Testis (tissue), 3 donors: ENCODE data around the gene SUFU. TPM values are rescaled to one million over a fixed set of nuclear protein-coding genes. Genes with fewer than 3 reads are reported as not detected.
A peak's percentile ranks its signal among the peaks of the same experiment; 100 is the strongest.

Experiments
- DNase-seq: peaks from one replicate; pipeline ENCODE4 v3.0.0-alpha.2; 2019
- H3K27ac ChIP-seq, 2 donors: fragments of 200-600 bp; sonication (generic); one replicate each; pipeline ENCODE4 v1.5.1; 2019
- H3K27me3 ChIP-seq: fragments of 200-600 bp; sonication (generic); one replicate; pipeline ENCODE4 v1.5.1; 2019
- H3K36me3 ChIP-seq: fragments of 200-600 bp; sonication (generic); one replicate; pipeline ENCODE4 v1.5.1; 2017; ENCODE audit warnings: low read depth; ENCODE audit errors: missing control alignments
- H3K4me1 ChIP-seq: fragments of 200-600 bp; sonication (generic); one replicate; pipeline ENCODE4 v1.5.1; 2019
- H3K4me3 ChIP-seq, 2 donors: fragments of 200-600 bp; sonication (generic); one replicate each; pipeline ENCODE4 v1.5.1; 2017 to 2019
- H3K9me3 ChIP-seq: fragments of 200-600 bp; sonication (generic); one replicate; pipeline ENCODE4 v1.5.1; 2017
- POLR2A ChIP-seq: fragments of 450-650 bp; IDR thresholded peaks from one replicate; pipeline ENCODE4 v1.6.1; 2017; ENCODE audit warnings: antibody characterized with exemption, mild to moderate bottlenecking, moderate library complexity
- WGBS, 2 donors: methylation state at CpG; one replicate each; pipeline ENCODE4 v1.1.5; 2018; 5-methylcytosine and 5-hydroxymethylcytosine counted together
- intact Hi-C: fragments of 100-400 bp; cut with DNase I; formaldehyde crosslinking; loops from one replicate; pipeline ENCODE4 v1.15.1; 2023; ENCODE audit warnings: low total_unique reads
- polyA plus RNA-seq: library from polyadenylated mRNA; stranded (reverse); fragments of 350-450 nt; fragmentation: Illumina TruSeq; extraction: RNeasy Lipid Tissue Mini Kit (QIAGEN cat#74804); gene quantifications from one replicate; pipeline ENCODE4 v1.2.3, GENCODE V29; 2014; ENCODE audit warnings: low read depth, low replicate concordance; ENCODE audit not compliant: insufficient read depth
- total RNA-seq, 2 donors: library from RNA; depleted of rRNA; stranded (reverse); fragments of >200 nt; gene quantifications; one replicate each; pipeline ENCODE4 v1.2.3, GENCODE V29; 2016
- TF ChIP-seq, protein P1 (sequence below), 3 experiments: fragments of 450-650 bp in 2 of 3; fragments of 200-600 bp in 1 of 3; sonication (generic) in 1 of 3; IDR thresholded peaks; one replicate each; pipeline ENCODE4 v1.5.1; 2016 to 2019; ENCODE audit warnings: antibody characterized with exemption in 3 of 3, mild to moderate bottlenecking in 2 of 3, moderate library complexity in 1 of 3

SUFU gene
- total and polyA plus RNA-seq, 3 donors from 2014 or later: 16.5 to 28.4 (median 22.9) TPM

DNA sequence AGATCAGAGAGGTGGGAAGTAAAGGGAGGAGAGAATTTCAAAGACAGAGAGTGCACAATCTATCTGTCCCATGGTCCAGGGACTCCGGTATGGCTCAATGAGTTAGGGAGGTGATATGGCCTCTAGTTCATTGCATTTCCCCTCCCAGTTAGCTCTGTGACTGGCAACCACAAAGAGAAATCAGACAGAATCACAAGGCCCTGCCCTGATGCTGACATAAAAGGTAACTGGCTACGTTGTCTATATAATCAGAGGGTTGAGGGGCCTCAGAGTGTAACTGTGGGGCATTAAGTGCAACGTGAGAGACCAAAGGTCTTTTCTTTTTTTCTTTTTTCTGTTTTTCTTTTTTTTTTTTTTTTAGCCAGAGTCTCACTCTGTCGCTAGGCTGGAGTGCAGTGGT lies 45.1 kb upstream of the SUFU start:
- H3K27me3 ChIP-seq: no peaks in the 10 kb centered on the region
- TF ChIP-seq, protein P1, sequence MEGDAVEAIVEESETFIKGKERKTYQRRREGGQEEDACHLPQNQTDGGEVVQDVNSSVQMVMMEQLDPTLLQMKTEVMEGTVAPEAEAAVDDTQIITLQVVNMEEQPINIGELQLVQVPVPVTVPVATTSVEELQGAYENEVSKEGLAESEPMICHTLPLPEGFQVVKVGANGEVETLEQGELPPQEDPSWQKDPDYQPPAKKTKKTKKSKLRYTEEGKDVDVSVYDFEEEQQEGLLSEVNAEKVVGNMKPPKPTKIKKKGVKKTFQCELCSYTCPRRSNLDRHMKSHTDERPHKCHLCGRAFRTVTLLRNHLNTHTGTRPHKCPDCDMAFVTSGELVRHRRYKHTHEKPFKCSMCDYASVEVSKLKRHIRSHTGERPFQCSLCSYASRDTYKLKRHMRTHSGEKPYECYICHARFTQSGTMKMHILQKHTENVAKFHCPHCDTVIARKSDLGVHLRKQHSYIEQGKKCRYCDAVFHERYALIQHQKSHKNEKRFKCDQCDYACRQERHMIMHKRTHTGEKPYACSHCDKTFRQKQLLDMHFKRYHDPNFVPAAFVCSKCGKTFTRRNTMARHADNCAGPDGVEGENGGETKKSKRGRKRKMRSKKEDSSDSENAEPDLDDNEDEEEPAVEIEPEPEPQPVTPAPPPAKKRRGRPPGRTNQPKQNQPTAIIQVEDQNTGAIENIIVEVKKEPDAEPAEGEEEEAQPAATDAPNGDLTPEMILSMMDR (IDR thresholded peaks at IDR 0.05): no peak
- TF ChIP-seq POLR2A: no peak
- DNase-seq: no peak
- intact Hi-C loops: no loop called here
- WGBS, 2 donors: 79 to 86% methylated on average over 4 of the region's 4 CpGs
- H3K9me3 ChIP-seq: no peaks in the 10 kb centered on the region
- no peak overlapping the region for H3K4me3 ChIP-seq
- peaks cover 12% of the 10 kb centered on the region for H3K4me1 ChIP-seq
- H3K36me3 ChIP-seq: no peaks in the 10 kb centered on the region
- H3K27ac ChIP-seq: no peak overlapping the region

DNA sequence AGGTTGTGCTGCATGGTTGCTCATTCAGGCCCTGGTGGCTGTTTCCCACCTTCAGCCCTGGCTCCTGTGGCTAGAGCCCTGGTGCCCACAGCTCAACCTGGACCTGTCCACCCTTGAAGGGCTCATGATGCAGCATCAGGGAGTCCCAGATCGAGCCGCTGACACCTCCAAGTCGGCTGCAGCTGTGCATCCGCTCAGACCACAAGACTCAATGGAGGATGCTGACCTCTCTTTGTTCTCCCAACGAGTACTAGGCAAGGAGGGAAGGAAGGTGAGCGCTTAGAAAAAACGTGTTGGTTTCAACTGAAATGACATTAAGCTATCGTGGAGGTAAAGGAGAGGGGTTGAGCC lies 43.0 kb upstream of the SUFU start:
- Histone ChIP-seq H3K36me3 (no peaks in the 10 kb centered on the region), H3K4me1 (peaks cover 12% of the 10 kb centered on the region), H3K27ac (no peak overlapping the region), H3K27me3 (no peaks in the 10 kb centered on the region), H3K9me3 (no peaks in the 10 kb centered on the region), H3K4me3 (peak overlapping the region; percentile 56 to 62)
- intact Hi-C loops: no loop called here
- 19% methylated on average over 8 of the region's 8 CpGs for WGBS, 2 donors
- TF ChIP-seq, protein P1 (IDR thresholded peaks at IDR 0.05): no peak
- no peak for TF ChIP-seq POLR2A
- DNase-seq: no peak

DNA sequence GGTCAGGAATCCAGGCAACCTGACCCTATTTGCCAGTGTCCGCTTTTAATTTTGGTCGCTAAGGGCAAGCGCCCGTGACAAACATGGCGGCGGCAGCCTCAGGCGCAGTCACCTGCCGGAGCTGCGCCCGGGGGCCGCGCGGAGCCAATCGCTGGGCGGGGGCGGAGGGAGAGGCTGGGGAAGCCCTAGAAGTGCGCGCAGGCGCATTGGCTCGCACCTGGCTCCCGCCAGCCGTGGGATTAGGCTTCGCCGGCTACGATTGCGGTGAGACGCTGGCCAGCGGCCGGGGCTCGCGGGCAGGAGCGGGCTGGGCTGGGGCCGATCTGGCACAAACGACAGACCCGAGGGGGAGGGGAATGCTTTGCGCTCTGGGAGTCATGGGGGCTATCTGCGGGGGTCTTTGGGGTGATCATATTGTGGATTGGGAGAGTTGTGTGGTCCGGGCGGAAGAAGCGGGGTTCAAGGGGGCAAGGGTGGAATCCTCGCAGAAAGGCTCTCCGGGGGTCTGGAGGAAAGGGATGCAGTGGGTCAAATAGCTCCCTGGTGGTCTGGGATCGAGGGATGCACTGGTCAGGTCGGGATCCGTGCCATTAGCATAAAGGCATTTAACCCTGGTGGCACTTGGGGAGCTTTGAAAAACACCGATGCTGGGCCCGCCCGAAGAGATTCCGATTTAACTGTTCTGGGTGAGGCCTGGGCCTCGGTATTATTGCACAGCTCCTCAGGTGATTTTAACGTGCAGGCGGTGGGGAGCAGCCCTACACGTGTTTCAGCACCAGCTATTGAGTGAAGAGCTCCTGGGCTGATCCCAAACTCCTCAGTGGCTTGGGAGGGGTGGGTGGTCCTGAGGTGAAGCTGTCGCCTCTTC lies 42.4 kb upstream of the SUFU start:
- no peak overlapping the region for H3K27ac ChIP-seq
- H3K4me1 ChIP-seq: peaks cover 12% of the 10 kb centered on the region
- TF ChIP-seq, protein P1 (IDR thresholded peaks at IDR 0.05): no peak
- intact Hi-C loops: no loop called here
- no peaks in the 10 kb centered on the region for H3K27me3 ChIP-seq
- DNase-seq: peak; percentile 94
- H3K9me3 ChIP-seq: no peaks in the 10 kb centered on the region
- H3K36me3 ChIP-seq: no peaks in the 10 kb centered on the region
- peak overlapping the region; percentile 56 to 62 for H3K4me3 ChIP-seq
- WGBS, 2 donors: 1 to 4% methylated on average over 45 to 54 of the region's 54 CpGs

DNA sequence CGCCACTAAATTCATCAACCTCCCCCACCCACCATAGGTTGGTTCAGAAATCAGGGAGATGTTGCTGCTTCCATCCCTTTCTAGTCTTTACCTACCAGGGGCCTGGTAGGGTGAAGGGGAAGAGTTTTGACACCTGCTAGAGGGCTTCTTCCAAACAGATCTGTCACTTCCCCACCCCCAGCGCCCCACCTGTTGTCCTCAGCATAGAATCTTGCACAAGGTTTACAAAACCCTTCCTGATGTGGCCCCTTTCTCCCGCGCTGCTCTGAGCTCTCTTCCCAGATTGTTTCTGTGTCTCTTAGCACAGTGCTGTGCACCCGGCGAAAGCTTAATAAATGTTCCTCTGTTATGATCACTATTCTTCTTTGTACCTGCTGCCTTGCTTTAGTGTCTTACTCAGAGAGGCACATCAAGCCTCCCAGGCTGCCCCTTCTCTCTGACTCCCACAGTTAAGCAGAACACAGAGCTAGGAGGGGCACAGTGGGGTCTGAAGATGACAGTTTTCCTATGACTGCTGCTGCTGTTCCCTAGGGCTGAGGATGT lies 41.2 kb upstream of the SUFU start:
- H3K4me3 ChIP-seq: no peak overlapping the region
- no peaks in the 10 kb centered on the region for H3K9me3 ChIP-seq
- 52 to 67% methylated on average over 6 of the region's 6 CpGs for WGBS, 2 donors
- H3K27ac ChIP-seq: no peak overlapping the region
- no peaks in the 10 kb centered on the region for H3K27me3 ChIP-seq
- intact Hi-C loops: no loop called here
- no peak for DNase-seq
- H3K4me1 ChIP-seq: peaks cover 12% of the 10 kb centered on the region
- TF ChIP-seq, protein P1 (IDR thresholded peaks at IDR 0.05): no peak
- TF ChIP-seq POLR2A: no peak
- H3K36me3 ChIP-seq: no peaks in the 10 kb centered on the region
